Stomach (tissue), 9 donors: ENCODE measurements around the gene TAS1R3. TPM values are rescaled to one million over a fixed set of nuclear protein-coding genes. Genes with fewer than 3 reads are reported as not detected.

Experiments
- DNase-seq, 2 donors: peaks; one replicate each; pipeline versions ENCODE4 v3.0.0 to v3.0.0-alpha.2; 2013 to 2019
- H3K27ac ChIP-seq, 5 donors: fragments of 200-600 bp in 4 of 5; sonication (generic) in 4 of 5; one replicate each; pipeline ENCODE4 v1.5.1; 2013 to 2019; ENCODE audit warnings: mild to moderate bottlenecking in 1 of 5, moderate library complexity in 1 of 5
- H3K27me3 ChIP-seq, 3 donors: fragments of 200-600 bp; sonication (generic); one replicate each; pipeline ENCODE4 v1.5.1; 2017 to 2019; ENCODE audit warnings: mixed run types in 1 of 3
- H3K36me3 ChIP-seq, 4 donors: fragments of 200-600 bp; sonication (generic); 1 replicate in 3 of 4; 2 replicates in 1 of 4; pipeline ENCODE4 v1.5.1; 2016 to 2019
- H3K4me1 ChIP-seq, 4 donors: fragments of 200-600 bp; sonication (generic); one replicate each; pipeline ENCODE4 v1.5.1; 2016 to 2019
- H3K4me3 ChIP-seq, 4 donors: fragments of 200-600 bp; sonication (generic) in 3 of 4; one replicate each; pipeline ENCODE4 v1.5.1; 2016 to 2019; ENCODE audit warnings: mild to moderate bottlenecking in 1 of 4
- H3K9me3 ChIP-seq, 4 donors: fragments of 200-600 bp; sonication (generic); one replicate each; pipeline ENCODE4 v1.5.1; 2016 to 2019
- EP300 ChIP-seq: sonication (generic); formaldehyde crosslinking; IDR thresholded peaks from one replicate; pipeline ENCODE4 v1.6.1; 2017; ENCODE audit warnings: antibody characterized with exemption
- POLR2A ChIP-seq, 4 donors: fragments of 450-650 bp; IDR thresholded peaks; one replicate each; pipeline ENCODE4 v1.6.1; 2016; ENCODE audit warnings: antibody characterized with exemption in 4 of 4, control low read depth in 2 of 4, mild to moderate bottlenecking in 1 of 4, moderate library complexity in 1 of 4
- POLR2AphosphoS5 ChIP-seq, 3 donors: sonication (generic); formaldehyde crosslinking; IDR thresholded peaks; one replicate each; pipeline ENCODE4 v1.6.1; 2016; ENCODE audit warnings: antibody characterized with exemption in 3 of 3
- WGBS, 5 donors: extraction: QIAGEN DNeasy Blood & Tissue Kit in 3 of 5; methylation state at CpG; one replicate each; pipeline versions ENCODE4 v1.1.5 to v1.1.7; 2013 to 2018; 5-methylcytosine and 5-hydroxymethylcytosine counted together
- intact Hi-C: fragments of 100-400 bp; cut with DNase I; formaldehyde crosslinking; loops from one replicate; pipeline ENCODE4 v1.15.1; 2023; ENCODE audit warnings: low total_unique reads
- polyA plus RNA-seq, 3 donors: library from polyadenylated mRNA; stranded (reverse); fragments of 200-250 nt; gene quantifications; one replicate each; pipeline ENCODE4 v1.2.3, GENCODE V29; 2013
- total RNA-seq, 5 donors: library from RNA; depleted of rRNA; stranded (reverse); fragments of >200 nt; gene quantifications; one replicate each; pipeline versions ENCODE4 v1.1.0 to v1.2.3, GENCODE V29; 2014 to 2016
- TF ChIP-seq, protein P1 (sequence below), 7 experiments: fragments of 450-650 bp in 4 of 7; fragments of 200-600 bp in 3 of 7; sonication (generic) in 3 of 7; IDR thresholded peaks; one replicate each; pipeline ENCODE4 v1.5.1; 2016 to 2019; ENCODE audit warnings: antibody characterized with exemption in 7 of 7, control low read depth in 2 of 7, mild to moderate bottlenecking in 1 of 7
- donor health status: healthy with polysubstance abuse.
- donor health status: Bipolar disorder and iron deficiency.
- donor health status: healthy.

Gene TAS1R3
- total and polyA plus RNA-seq, 8 donors, result 0.10 to 11.7 (median 0.37) TPM; not detected in 3

DNA sequence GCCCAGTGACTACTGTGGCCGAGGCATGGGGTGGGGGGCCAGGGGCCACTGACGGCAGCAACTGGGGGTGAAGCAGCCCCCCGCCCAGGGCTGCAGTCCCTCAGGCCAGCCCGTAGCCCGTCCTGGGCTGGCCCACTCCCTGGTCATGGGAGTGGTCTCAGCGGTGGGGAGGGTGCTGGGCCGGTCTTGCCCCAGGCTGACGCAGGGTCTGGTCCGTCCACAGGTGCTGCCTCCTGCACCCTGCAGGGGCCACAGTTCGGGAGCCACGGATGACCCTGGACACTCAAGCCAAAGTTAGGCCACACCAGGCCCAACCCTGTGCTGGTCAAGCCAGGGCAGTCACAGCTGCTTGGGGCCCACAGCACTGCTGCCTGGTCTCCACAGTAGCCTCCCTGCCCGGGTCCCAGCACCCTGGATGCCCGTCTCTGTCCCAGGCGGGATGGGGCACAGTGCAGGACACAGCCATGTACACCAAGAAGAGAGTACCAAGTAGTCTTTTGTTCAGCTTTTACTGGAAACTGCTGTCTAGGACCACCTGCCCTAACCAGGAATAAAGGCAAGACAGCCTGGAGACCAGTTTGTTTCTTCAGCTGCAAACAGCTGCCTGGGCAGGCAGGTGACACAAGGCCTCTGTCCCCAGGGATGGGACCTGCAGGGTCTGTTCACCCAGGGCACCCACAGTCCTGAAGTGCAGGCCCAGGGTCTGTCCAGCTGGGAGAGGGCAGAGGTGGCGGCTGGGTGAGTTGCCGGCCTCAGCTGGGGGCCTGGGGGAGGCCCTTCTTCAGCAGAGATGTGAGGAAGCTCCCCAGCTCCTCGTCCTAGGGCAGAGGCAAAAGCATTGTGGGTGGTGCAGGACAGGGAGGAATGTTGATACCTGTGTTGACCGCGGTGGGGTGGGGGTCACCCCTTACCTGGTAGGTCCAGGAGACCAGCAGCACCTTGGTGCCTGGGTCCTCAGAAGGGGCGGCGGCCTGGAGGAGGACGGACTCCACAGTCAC, 19.7 kb upstream of the TAS1R3 start:
- no peak for DNase-seq
- peaks cover 17 to 46% (median 35%) of the 10 kb centered on the region in 4 donors for H3K4me1 ChIP-seq
- WGBS, 5 donors, result 77 to 92% (median 85%) methylated on average over 10 to 22 of the region's 22 CpGs
- H3K27me3 ChIP-seq, result no peaks in the 10 kb centered on the region
- H3K36me3 ChIP-seq, result peaks cover 34 to 63% (median 59%) of the 10 kb centered on the region in 4 donors
- H3K27ac ChIP-seq, result peak overlapping the region in 1 of 5 donors; percentile 96
- no peaks in the 10 kb centered on the region for H3K9me3 ChIP-seq
- intact Hi-C loops, result no loop called here
- no peak overlapping the region for H3K4me3 ChIP-seq
- no peak for TF ChIP-seq POLR2AphosphoS5 (IDR thresholded peaks at IDR 0.05)

DNA sequence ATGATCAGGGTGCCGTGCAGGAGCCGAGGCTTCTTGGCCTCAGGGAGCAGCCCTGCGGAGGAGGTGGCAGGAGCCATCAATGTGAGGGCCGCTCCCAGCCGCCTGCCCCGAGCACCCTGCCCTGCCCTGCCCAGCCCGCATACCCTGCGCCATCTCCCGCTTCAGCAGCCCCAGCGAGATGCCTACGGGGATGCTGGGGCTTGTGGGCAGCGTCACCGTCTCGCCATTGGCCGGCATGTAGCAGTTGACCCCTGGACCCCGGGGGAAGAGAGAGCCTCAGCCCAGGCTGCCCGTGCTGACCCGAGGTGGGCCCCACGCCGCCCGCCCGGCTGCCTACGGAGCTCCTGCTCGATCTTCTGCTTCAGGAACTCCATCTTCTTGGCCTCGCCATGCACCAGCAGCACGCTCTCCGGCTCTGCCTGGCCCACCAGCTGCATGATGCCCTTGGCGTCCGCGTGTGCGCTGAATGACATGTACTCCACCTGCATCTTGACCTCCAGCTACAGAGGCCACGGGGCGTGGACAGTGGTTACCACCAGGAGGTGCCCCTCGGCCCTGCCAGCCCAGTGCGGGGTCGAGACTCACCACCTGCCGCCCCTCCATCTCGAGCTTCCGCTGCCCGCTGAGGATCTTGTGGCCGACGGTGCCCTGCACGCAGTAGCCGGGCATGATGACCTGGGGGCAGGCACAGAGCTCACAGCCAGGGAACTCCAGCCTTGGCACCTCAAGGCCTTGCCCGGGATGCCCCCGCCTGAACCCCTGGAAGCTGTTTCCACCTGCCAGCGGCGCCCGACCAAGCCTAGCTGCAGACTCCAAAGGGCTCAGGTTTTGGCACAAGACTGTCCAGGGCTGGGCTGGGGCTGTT, 18.4 kb upstream of the TAS1R3 start:
- peaks cover 14 to 46% (median 32%) of the 10 kb centered on the region in 4 donors for H3K4me1 ChIP-seq
- WGBS, 5 donors, result 89 to 94% (median 91%) methylated on average over 39 to 49 of the region's 49 CpGs
- intact Hi-C loops, result no loop called here

DNA sequence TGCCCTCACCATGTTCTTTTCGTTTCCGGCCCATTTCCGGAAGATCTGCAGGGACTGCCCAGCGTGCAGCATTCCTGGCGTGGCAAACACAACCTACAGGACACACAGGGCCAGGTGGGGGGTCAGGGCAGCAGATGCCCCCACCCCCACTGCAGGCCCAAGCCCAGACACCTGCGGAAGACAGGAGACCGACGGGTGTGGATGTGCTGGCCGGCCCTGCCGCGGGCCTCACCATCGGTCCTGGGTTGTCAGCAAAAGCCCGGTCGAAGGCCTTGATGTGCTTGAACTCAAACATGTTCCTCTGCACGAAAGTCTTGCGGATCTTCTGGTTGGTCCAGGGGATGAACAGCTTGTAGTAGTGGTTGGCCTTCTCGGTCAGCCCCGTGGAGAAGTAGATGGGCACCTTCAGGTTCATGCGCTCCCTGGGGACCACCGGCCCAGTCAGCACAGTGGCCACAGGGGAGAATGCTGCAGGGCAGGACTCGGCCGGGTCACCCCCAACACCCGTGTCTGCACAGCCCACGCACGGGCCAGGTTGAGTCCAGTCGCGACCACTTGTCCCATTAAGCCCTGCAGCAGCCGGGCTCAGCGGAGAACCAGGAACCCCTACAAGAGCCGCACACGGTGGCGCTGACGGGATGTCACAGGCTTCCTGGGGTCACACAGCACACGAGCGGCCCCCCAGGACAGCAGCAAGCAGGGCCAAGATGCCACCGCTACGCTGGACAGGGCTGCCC, 17.4 kb upstream of the TAS1R3 start:
- WGBS, 5 donors, result 83 to 93% (median 91%) methylated on average over 32 to 37 of the region's 37 CpGs
- Histone ChIP-seq H3K36me3 (peaks cover 34 to 73% (median 69%) of the 10 kb centered on the region in 4 donors), H3K4me3 (no peak overlapping the region), H3K27ac (no peak overlapping the region), H3K27me3 (no peaks in the 10 kb centered on the region), H3K4me1 (peaks cover 24 to 56% (median 42%) of the 10 kb centered on the region in 4 donors), H3K9me3 (no peaks in the 10 kb centered on the region)
- TF ChIP-seq, protein P1, sequence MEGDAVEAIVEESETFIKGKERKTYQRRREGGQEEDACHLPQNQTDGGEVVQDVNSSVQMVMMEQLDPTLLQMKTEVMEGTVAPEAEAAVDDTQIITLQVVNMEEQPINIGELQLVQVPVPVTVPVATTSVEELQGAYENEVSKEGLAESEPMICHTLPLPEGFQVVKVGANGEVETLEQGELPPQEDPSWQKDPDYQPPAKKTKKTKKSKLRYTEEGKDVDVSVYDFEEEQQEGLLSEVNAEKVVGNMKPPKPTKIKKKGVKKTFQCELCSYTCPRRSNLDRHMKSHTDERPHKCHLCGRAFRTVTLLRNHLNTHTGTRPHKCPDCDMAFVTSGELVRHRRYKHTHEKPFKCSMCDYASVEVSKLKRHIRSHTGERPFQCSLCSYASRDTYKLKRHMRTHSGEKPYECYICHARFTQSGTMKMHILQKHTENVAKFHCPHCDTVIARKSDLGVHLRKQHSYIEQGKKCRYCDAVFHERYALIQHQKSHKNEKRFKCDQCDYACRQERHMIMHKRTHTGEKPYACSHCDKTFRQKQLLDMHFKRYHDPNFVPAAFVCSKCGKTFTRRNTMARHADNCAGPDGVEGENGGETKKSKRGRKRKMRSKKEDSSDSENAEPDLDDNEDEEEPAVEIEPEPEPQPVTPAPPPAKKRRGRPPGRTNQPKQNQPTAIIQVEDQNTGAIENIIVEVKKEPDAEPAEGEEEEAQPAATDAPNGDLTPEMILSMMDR (IDR thresholded peaks at IDR 0.05), result no peak
- TF ChIP-seq POLR2A (IDR thresholded peaks at IDR 0.05) (no peak), EP300 (no peak), POLR2AphosphoS5 (IDR thresholded peaks at IDR 0.05) (no peak)
- DNase-seq, result no peak
- intact Hi-C loops, result no loop called here

More for the DNA sequence above, 18.4 kb upstream of the TAS1R3 start:
- Histone ChIP-seq H3K9me3 (no peaks in the 10 kb centered on the region), H3K4me3 (no peak overlapping the region), H3K36me3 (peaks cover 34 to 72% (median 66%) of the 10 kb centered on the region in 4 donors), H3K27me3 (no peaks in the 10 kb centered on the region), H3K27ac (no peak overlapping the region)
- TF ChIP-seq EP300 (no peak), POLR2A (IDR thresholded peaks at IDR 0.05) (no peak), POLR2AphosphoS5 (IDR thresholded peaks at IDR 0.05) (no peak)
- TF ChIP-seq, protein P1 (IDR thresholded peaks at IDR 0.05), result no peak
- no peak for DNase-seq

DNA sequence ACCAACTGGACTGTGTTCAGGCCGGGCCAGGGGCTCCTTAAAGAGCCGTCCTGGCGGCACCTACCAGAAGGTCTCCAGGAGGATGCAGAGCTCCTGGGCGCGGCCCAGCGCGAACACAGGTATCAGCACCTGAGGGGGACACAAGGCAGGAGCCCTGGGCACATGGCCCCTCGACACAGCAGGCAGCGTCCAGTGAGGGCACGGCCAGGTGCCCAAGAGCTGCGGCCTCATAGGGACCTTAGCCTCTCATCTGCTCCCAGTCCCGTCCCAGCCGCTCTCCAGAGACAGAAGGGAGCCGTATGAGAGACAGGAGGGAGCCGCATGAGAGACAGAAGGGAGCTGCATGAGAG, 16.9 kb upstream of the TAS1R3 start:
- peaks cover 37 to 79% (median 74%) of the 10 kb centered on the region in 4 donors for H3K36me3 ChIP-seq
- no peaks in the 10 kb centered on the region for H3K27me3 ChIP-seq
- no peaks in the 10 kb centered on the region for H3K9me3 ChIP-seq
- peaks cover 27 to 56% (median 42%) of the 10 kb centered on the region in 4 donors for H3K4me1 ChIP-seq
- no peak overlapping the region for H3K4me3 ChIP-seq
- no peak for DNase-seq
- TF ChIP-seq POLR2AphosphoS5 (IDR thresholded peaks at IDR 0.05) (no peak), POLR2A (IDR thresholded peaks at IDR 0.05) (no peak), EP300 (no peak)
- TF ChIP-seq, protein P1 (IDR thresholded peaks at IDR 0.05), result no peak
- WGBS, 5 donors, result 91 to 96% (median 93%) methylated on average over 15 of the region's 15 CpGs
- intact Hi-C loops, result no loop called here
- H3K27ac ChIP-seq, result no peak overlapping the region
